GM21529 (cell line): ENCODE measurements around the gene PON2.
"Not testable (repeated sequence)": the region's sequence is repeated elsewhere in the genome, so short reads cannot be mapped to it uniquely, and the experiment has no call there.

Source experiments
- ATAC-seq: cut with Tn5 transposase; IDR thresholded peaks from one replicate; pipeline ENCODE4 v1.9.1; 2021; ENCODE audit not compliant: unreplicated experiment

Gene PON2

GRCh38 chr7:95407751-95408150 lies 27.1 kb downstream of the PON2 start:
- ATAC-seq: no peak

GRCh38 chr7:95405800-95406199 lies 29.0 kb downstream of the PON2 start:
- no peak for ATAC-seq

GRCh38 chr7:95405208-95405607 lies 29.6 kb downstream of the PON2 start:
- no peak for ATAC-seq

GRCh38 chr7:95404316-95404865 lies 30.4 kb downstream of the PON2 start:
- no peak for ATAC-seq

GRCh38 chr7:95398155-95398940 lies 36.5 kb downstream of the PON2 start:
- no peak for ATAC-seq

- no peak for ATAC-seq
Observed at GRCh38 chr7:95397381-95397780, 37.4 kb downstream of the PON2 start.

GRCh38 chr7:95396136-95397032 lies 38.4 kb downstream of the PON2 start, which contains the start of gene PON3:
Gene PON3 (minus strand): TSS chr7:95396375. CDS start chr7:95396350, 25 bp downstream.
- ATAC-seq: no peak

- ATAC-seq: no peak
Observed at GRCh38 chr7:95395755-95396135, 39.1 kb downstream of the PON2 start.

GRCh38 chr7:95394370-95394769 lies 40.5 kb downstream of the PON2 start:
- no peak for ATAC-seq

- no peak for ATAC-seq
Observed at GRCh38 chr7:95391761-95392160, 43.1 kb downstream of the PON2 start.

- ATAC-seq: no peak
Observed at GRCh38 chr7:95389516-95389915, 45.3 kb downstream of the PON2 start.

- not testable (repeated sequence) for ATAC-seq
Observed at GRCh38 chr7:95379457-95379856, 55.4 kb downstream of the PON2 start.

- no peak for ATAC-seq
Observed at GRCh38 chr7:95376632-95377400, 58.0 kb downstream of the PON2 start.

GRCh38 chr7:95375591-95376257 lies 59.1 kb downstream of the PON2 start:
- ATAC-seq: no peak

GRCh38 chr7:95373323-95373722 lies 61.5 kb downstream of the PON2 start:
- no peak for ATAC-seq

- ATAC-seq: no peak
Observed at GRCh38 chr7:95368235-95368634, 66.6 kb downstream of the PON2 start.

- no peak for ATAC-seq
Observed at GRCh38 chr7:95367606-95368005, 67.2 kb downstream of the PON2 start.

GRCh38 chr7:95365151-95365550 lies 69.7 kb downstream of the PON2 start:
- ATAC-seq: no peak

GRCh38 chr7:95357623-95358022 lies 77.2 kb downstream of the PON2 start:
- no peak for ATAC-seq
